ENCODE data around the gene SOCS1.
"Not testable (repeated sequence)": the region's sequence is repeated elsewhere in the genome, so short reads cannot be mapped to it uniquely, and the experiment has no call there.

Gene SOCS1

DNA sequence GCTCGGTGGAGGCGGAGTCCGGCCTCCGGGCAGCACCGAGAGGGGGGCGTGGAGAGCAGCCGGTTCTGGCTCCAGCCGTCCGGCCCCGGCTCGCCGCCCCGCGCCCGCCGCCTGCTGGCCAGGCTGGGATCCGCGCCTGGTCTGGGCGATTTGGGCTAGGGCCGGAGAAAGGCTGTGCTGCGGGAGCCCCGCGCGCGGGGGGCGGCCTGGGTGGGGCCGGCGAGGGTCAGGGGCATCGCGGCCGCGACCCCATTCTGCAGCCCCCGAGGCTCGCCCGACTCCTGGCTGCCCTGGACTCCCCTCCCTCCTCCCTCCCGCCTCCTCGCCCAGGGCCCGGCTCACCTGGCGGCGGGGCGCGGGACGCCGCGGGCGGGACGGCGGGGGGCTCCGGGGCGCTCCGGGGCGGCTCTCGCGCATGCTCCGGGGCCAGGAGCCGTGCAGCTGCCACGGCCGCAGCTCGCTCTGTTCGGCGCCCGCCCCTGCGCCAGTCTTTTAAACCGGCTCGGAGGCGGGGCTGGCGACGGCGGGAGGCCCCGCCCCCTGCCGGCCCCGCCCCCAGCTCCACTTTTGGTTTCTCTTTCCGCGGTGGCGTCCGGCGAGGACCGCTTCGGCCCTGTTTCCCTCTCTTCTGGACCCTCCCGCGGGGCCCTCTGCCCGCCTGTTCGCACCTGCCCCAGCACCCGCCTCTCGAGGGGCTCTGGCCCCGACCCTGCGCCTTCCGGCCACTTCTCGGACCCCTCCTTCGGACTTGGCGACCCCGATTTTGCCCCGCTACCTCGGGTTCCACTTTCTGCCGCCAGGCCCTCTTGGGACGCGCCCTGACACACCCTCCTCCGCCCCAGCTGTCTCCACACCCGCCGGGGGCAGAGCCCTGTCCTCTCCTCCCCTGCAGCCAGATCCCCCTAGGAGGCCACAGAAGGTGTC is at the start of gene SOCS1:
TSS of gene SOCS1 (minus strand) at position 468 of the 924 bp plus-strand sequence. CDS start 726 bp downstream, outside the sequence.
- TF ChIP-seq, protein P1, sequence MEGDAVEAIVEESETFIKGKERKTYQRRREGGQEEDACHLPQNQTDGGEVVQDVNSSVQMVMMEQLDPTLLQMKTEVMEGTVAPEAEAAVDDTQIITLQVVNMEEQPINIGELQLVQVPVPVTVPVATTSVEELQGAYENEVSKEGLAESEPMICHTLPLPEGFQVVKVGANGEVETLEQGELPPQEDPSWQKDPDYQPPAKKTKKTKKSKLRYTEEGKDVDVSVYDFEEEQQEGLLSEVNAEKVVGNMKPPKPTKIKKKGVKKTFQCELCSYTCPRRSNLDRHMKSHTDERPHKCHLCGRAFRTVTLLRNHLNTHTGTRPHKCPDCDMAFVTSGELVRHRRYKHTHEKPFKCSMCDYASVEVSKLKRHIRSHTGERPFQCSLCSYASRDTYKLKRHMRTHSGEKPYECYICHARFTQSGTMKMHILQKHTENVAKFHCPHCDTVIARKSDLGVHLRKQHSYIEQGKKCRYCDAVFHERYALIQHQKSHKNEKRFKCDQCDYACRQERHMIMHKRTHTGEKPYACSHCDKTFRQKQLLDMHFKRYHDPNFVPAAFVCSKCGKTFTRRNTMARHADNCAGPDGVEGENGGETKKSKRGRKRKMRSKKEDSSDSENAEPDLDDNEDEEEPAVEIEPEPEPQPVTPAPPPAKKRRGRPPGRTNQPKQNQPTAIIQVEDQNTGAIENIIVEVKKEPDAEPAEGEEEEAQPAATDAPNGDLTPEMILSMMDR (conservative IDR thresholded peaks at IDR 0.05; ENCODE audit: low read depth, low read length), result peak; percentile 55
- DNase-seq (ENCODE audit: low read depth), result peak; percentile 22
- peak within 1 kb of the TSS; percentile 83 for H3K4me3 ChIP-seq (ENCODE audit: low read length)

GRCh38 chr16:11303405-11304138 is 47.6 kb upstream of the SOCS1 start:
- TF ChIP-seq, protein P1 (conservative IDR thresholded peaks at IDR 0.05; ENCODE audit: low read depth, low read length), result no peak
- DNase-seq (ENCODE audit: low read depth), result peak; percentile 80
- no peak overlapping the region for H3K4me3 ChIP-seq (ENCODE audit: low read length)

GRCh38 chr16:11302977-11303376 is 47.0 kb upstream of the SOCS1 start:
- TF ChIP-seq, protein P1 (conservative IDR thresholded peaks at IDR 0.05; ENCODE audit: low read depth, low read length), result no peak
- DNase-seq (ENCODE audit: low read depth), result no peak

DNA sequence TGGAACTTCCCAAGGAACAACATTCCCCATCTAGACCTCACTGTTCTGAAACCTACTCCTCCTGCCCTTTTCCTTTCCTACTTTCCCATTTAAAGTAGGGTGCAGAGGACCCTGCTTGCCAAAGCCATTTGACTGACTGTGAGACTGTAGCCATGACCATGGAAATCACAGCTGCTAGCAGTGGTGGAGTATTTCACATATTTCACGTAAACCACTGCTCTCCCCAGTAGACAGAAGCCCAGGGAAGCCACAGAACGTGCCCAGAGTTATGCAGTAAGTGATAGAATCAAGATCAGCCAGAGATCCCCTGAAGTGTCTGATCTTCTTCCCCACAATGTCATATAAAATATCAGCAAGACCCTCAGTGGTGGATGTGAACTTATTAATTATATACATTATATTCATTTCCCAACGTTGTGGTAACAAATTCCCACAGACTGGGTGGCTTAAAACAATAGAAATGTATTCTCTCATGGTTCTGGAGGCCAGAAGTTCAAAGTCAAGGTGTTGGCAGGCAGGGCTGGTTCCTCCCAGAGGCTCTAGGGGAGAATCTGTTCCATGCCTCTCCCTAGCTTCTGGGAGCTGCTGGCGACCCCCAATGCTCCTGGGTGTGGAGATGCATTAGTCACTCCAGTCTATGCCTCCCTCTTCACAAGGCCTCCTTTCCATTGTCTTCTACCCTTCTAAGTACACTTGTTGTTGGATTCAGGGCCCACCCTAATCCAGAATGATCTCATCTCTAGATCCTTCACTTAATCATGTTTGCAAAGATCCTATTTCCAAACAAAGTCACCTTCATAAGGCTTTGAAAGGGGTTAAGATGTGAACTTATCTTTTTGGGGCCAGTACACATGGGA is 45.9 kb upstream of the SOCS1 start:
- TF ChIP-seq, protein P1 (conservative IDR thresholded peaks at IDR 0.05; ENCODE audit: low read depth, low read length), result no peak
- H3K4me3 ChIP-seq (ENCODE audit: low read length), result no peak overlapping the region
- DNase-seq (ENCODE audit: low read depth), result no peak

More at GRCh38 chr16:11302977-11303376, 47.0 kb upstream of the SOCS1 start:
- no peak overlapping the region for H3K4me3 ChIP-seq (ENCODE audit: low read length)

DNA sequence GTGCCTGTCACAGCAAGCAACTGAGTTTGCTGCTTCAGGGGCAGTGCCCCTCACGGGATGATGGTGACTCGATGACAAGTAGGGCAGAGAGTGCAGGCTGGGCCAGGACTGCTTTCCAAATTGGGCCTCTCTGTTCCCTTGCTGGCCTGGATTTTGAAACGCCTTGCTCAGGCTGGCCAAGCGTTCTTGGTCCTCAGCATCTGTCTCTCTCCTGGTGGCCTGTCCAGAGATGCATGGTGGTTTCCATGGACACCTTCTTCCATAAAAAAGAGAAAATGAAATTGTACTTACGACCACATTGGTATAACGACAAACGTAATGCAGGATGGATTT is 44.5 kb upstream of the SOCS1 start:
- TF ChIP-seq, protein P1 (conservative IDR thresholded peaks at IDR 0.05; ENCODE audit: low read depth, low read length), result no peak
- no peak for DNase-seq (ENCODE audit: low read depth)
- no peak overlapping the region for H3K4me3 ChIP-seq (ENCODE audit: low read length)

DNA sequence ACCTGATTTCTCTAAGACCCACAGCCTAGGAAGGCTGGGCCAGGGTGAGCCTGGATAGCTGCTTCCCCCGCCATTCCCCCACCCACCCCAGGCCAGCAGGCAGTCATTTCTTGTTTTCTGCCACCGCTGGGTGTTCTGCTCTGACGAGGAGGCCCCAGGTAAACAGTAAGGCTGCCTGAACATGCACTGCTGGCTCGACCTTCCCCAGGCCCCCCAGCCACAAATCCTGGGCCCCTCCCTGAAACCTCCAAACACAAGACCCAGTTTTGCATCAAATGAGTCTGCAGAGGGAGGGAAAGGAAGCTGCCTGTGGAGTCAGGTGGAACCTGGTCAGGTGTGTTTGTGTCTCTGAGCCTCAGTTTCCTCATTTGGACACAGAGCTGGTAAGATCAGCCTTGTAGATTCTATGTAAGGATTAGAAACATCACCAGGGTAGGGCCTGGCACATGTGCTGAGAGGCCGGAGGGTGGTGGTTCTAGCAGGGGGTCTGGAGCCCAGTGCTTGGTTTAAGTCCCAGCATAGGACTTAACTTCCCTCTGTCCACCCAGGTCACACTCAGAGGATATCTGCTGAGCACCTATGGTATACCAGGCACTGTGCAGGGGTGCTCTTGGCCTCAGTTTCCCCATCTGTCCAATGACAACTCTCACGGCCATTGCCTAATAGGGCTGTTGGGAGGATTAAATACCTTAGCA is 44.0 kb upstream of the SOCS1 start:
- no peak for DNase-seq (ENCODE audit: low read depth)
- no peak overlapping the region for H3K4me3 ChIP-seq (ENCODE audit: low read length)
- TF ChIP-seq, protein P1 (conservative IDR thresholded peaks at IDR 0.05; ENCODE audit: low read depth, low read length), result no peak

GRCh38 chr16:11298950-11299547 is 43.0 kb upstream of the SOCS1 start:
- DNase-seq (ENCODE audit: low read depth); H3K4me3 ChIP-seq (ENCODE audit: low read length): not testable (repeated sequence)

Measured in retinal pigment epithelial cell (primary cell).